Vagina (tissue), 2 donors: ENCODE results near the gene USP19. TPM values are rescaled to one million over a fixed set of nuclear protein-coding genes. Genes with fewer than 3 reads are reported as not detected.

Source experiments
- DNase-seq, 2 donors: peaks; one replicate each; pipeline ENCODE4 v3.0.0-alpha.2; 2017; ENCODE audit errors: extremely low spot score in 2 of 2
- H3K27ac ChIP-seq: fragments of 200-600 bp; sonication (generic); one replicate; pipeline ENCODE4 v1.5.1; 2019
- H3K27me3 ChIP-seq: fragments of 200-600 bp; sonication (generic); one replicate; pipeline ENCODE4 v1.5.1; 2019
- H3K36me3 ChIP-seq, 2 donors: fragments of 200-600 bp; sonication (generic); one replicate each; pipeline ENCODE4 v1.5.1; 2017 to 2019
- H3K4me1 ChIP-seq: fragments of 200-600 bp; sonication (generic); one replicate; pipeline ENCODE4 v1.5.1; 2019
- H3K4me3 ChIP-seq, 2 donors: fragments of 200-600 bp; sonication (generic); 1 replicate in 1 of 2; 2 replicates in 1 of 2; pipeline ENCODE4 v1.5.1; 2016 to 2019
- H3K9me3 ChIP-seq: fragments of 200-600 bp; sonication (generic); one replicate; pipeline ENCODE4 v1.5.1; 2019
- CTCF ChIP-seq, 3 experiments: fragments of 450-650 bp in 2 of 3; fragments of 200-600 bp in 1 of 3; sonication (generic) in 1 of 3; IDR thresholded peaks; one replicate each; pipeline ENCODE4 v1.5.1; 2017 to 2019; ENCODE audit warnings: antibody characterized with exemption in 3 of 3, mild to moderate bottlenecking in 2 of 3, moderate library complexity in 2 of 3
- POLR2A ChIP-seq, 2 donors: fragments of 450-650 bp; IDR thresholded peaks; one replicate each; pipeline ENCODE4 v1.6.1; 2017; ENCODE audit warnings: antibody characterized with exemption in 2 of 2, mild to moderate bottlenecking in 2 of 2, moderate library complexity in 2 of 2
- POLR2AphosphoS5 ChIP-seq, 2 donors: sonication (generic); formaldehyde crosslinking; IDR thresholded peaks; one replicate each; pipeline ENCODE4 v1.9.0; 2017; ENCODE audit warnings: antibody characterized with exemption in 2 of 2, mild to moderate bottlenecking in 2 of 2, low read depth in 1 of 2; ENCODE audit not compliant: insufficient read depth in 1 of 2
- intact Hi-C: fragments of 100-400 bp; cut with DNase I; formaldehyde crosslinking; loops from one replicate; pipeline ENCODE4 v1.15.1; 2023
- total RNA-seq: library from RNA; depleted of rRNA; stranded (reverse); fragments of >200 nt; gene quantifications from one replicate; pipeline ENCODE4 v1.2.3, GENCODE V29; 2016

Gene USP19
- total RNA-seq, 1 donor from 2014 or later, result 59.9 TPM

DNA sequence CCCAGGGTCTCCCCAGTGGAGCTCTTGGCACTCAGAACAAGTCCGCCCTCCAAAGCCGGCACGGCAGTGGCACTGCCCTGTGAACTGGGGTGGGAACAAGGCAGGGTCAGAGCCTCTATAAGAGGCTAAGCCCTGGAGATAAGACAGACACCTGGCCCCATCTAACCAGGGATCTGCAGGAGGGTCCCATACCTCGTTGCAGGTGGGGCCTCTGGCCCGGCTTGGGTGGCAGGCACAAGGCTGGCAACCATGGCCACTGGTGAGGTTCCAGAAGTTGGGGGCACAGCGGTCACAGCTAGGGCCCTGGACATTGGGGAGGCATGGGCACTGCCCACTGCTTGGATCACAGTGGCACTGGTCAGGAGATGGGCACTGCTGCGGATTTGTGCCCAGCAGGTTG lies 3.6 kb upstream of the USP19 start:
- Histone ChIP-seq H3K4me3 (no peak overlapping the region), H3K4me1 (peaks cover 17% of the 10 kb centered on the region), H3K27ac (no peak overlapping the region), H3K9me3 (no peaks in the 10 kb centered on the region), H3K27me3 (no peaks in the 10 kb centered on the region), H3K36me3 (peaks cover 0 to 60% of the 10 kb centered on the region in 2 donors)
- TF ChIP-seq POLR2AphosphoS5 (IDR thresholded peaks at IDR 0.05; ENCODE audit: insufficient read depth in 1 of 2, low read depth in 1 of 2), result no peak
- no peak for TF ChIP-seq CTCF (IDR thresholded peaks at IDR 0.05)
- TF ChIP-seq POLR2A (IDR thresholded peaks at IDR 0.05), result no peak
- intact Hi-C loops, result no loop called here
- DNase-seq, result no peak

- peaks cover 22% of the 10 kb centered on the region for H3K4me1 ChIP-seq
- TF ChIP-seq CTCF (IDR thresholded peaks at IDR 0.05) (no peak), POLR2AphosphoS5 (IDR thresholded peaks at IDR 0.05; ENCODE audit: insufficient read depth in 1 of 2, low read depth in 1 of 2) (no peak), POLR2A (IDR thresholded peaks at IDR 0.05) (no peak)
- no peak overlapping the region for H3K27ac ChIP-seq
- H3K36me3 ChIP-seq, result peaks cover 0 to 62% of the 10 kb centered on the region in 2 donors
- no peak for DNase-seq
- H3K27me3 ChIP-seq, result no peaks in the 10 kb centered on the region
- H3K4me3 ChIP-seq, result no peak overlapping the region
- no peaks in the 10 kb centered on the region for H3K9me3 ChIP-seq
- intact Hi-C loops, result no loop called here
Measured at GRCh38 chr3:49123687-49124086, 3.1 kb upstream of the USP19 start.

- H3K36me3 ChIP-seq, result peaks cover 0 to 63% of the 10 kb centered on the region in 2 donors
- H3K4me1 ChIP-seq, result peaks cover 24% of the 10 kb centered on the region
- intact Hi-C loops, result no loop called here
- no peaks in the 10 kb centered on the region for H3K9me3 ChIP-seq
- DNase-seq, result no peak
- no peak overlapping the region for H3K4me3 ChIP-seq
- no peak for TF ChIP-seq POLR2AphosphoS5 (IDR thresholded peaks at IDR 0.05; ENCODE audit: insufficient read depth in 1 of 2, low read depth in 1 of 2)
- no peak for TF ChIP-seq CTCF (IDR thresholded peaks at IDR 0.05)
- TF ChIP-seq POLR2A (IDR thresholded peaks at IDR 0.05), result no peak
- no peak overlapping the region for H3K27ac ChIP-seq
- H3K27me3 ChIP-seq, result no peaks in the 10 kb centered on the region
Measured at GRCh38 chr3:49122886-49123545, 2.4 kb upstream of the USP19 start.

- Histone ChIP-seq H3K27me3 (no peaks in the 10 kb centered on the region), H3K27ac (no peak overlapping the region), H3K4me1 (peaks cover 24% of the 10 kb centered on the region), H3K4me3 (no peak overlapping the region), H3K36me3 (peaks cover 0 to 68% of the 10 kb centered on the region in 2 donors), H3K9me3 (no peaks in the 10 kb centered on the region)
- intact Hi-C loops, result no loop called here
- DNase-seq, result no peak
- TF ChIP-seq POLR2AphosphoS5 (IDR thresholded peaks at IDR 0.05; ENCODE audit: insufficient read depth in 1 of 2, low read depth in 1 of 2), result no peak
- no peak for TF ChIP-seq POLR2A (IDR thresholded peaks at IDR 0.05)
- TF ChIP-seq CTCF (IDR thresholded peaks at IDR 0.05), result no peak
Measured at GRCh38 chr3:49122451-49122850, 1.8 kb upstream of the USP19 start.

DNA sequence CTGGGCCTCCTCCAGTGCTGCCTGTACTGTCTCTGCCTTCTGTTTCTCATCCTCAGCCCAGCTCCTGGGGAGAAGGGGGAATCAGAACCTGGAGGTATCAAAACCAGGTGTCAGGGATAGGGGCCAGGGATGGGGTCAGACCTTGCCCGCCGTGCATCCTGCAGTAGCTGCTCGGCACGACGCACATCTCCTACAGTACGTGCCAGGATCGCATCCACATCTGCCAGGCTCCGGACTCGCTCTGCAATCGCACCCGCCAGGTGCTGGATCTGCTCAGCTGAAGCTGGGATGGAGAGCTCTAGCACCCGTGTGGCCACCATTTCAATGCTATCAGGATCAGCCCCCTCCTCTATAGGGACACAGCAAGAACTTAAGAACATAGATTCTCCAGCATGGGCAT lies 1.4 kb upstream of the USP19 start:
- Histone ChIP-seq H3K9me3 (no peaks in the 10 kb centered on the region), H3K4me3 (no peak overlapping the region), H3K27me3 (no peaks in the 10 kb centered on the region), H3K36me3 (peaks cover 1 to 73% of the 10 kb centered on the region in 2 donors), H3K27ac (no peak overlapping the region), H3K4me1 (peaks cover 24% of the 10 kb centered on the region)
- intact Hi-C loops, result no loop called here
- TF ChIP-seq POLR2A (IDR thresholded peaks at IDR 0.05), result no peak
- no peak for TF ChIP-seq POLR2AphosphoS5 (IDR thresholded peaks at IDR 0.05; ENCODE audit: insufficient read depth in 1 of 2, low read depth in 1 of 2)
- no peak for TF ChIP-seq CTCF (IDR thresholded peaks at IDR 0.05)
- no peak for DNase-seq
